HK-2 (cell line): ENCODE data around the gene SMIM20.

Experiments used
- DNase-seq: peaks from one replicate; pipeline ENCODE4 v3.0.0-alpha.2; 2018; ENCODE audit not compliant: unreplicated experiment

SMIM20 gene

DNA sequence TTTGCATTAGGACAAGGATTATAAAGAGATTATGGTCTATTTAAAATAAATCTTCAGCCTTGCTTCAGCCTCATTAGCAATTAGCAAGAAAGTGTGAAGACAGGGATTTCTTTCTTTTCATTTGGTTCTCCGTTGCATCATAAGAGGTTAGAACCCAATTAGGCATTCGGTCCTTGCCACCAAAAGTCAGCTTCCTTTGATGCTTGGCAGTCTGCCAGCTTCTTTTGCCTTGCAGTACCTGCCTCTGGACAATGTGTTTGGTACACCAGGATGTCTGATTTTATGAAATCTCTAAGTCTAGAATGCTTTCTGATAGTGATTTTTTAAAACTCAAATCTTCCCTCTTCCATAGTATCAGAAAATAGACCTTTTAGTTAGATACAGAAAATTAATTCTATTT lies 12.4 kb downstream of the SMIM20 start:
- DNase-seq: no peak

DNA sequence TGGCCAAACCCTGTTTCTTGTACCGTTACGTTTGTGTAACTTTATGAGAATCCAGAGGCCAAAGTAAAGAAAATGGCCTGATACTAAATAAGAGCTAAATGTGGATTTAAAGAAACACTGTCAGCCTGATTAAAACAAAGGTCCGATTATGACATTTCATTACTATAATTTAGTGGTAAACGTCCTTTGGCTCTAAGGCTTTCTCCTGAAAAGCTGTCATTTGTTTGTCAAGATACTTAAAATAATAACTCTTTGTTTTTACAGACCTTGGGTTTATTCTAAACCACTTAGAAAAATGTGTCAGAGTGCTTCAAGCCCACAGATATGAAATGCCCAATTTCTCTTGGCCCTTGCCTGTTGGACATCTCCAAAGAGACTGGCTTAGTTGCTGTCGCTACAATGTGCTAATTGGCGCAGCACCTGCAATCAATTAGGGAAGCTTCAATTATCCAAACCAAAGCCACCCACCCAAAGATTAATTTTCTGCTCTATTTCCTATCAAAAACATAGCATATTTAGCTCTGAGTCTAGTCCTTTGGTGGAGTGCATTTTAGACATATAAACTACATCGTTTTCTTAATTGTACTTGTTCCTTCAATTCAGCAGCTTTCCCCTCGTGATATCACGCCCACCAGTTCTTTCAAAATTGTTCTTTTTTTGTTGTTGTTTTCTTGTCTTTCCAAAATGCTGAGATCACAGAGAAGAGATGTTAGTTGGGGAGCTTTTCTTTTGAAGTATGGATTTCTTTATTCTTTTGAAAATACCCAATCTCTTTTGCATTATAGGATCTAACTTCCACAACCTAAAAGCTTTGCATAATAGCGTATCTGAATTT lies 13.6 kb downstream of the SMIM20 start:
- no peak for DNase-seq

DNA sequence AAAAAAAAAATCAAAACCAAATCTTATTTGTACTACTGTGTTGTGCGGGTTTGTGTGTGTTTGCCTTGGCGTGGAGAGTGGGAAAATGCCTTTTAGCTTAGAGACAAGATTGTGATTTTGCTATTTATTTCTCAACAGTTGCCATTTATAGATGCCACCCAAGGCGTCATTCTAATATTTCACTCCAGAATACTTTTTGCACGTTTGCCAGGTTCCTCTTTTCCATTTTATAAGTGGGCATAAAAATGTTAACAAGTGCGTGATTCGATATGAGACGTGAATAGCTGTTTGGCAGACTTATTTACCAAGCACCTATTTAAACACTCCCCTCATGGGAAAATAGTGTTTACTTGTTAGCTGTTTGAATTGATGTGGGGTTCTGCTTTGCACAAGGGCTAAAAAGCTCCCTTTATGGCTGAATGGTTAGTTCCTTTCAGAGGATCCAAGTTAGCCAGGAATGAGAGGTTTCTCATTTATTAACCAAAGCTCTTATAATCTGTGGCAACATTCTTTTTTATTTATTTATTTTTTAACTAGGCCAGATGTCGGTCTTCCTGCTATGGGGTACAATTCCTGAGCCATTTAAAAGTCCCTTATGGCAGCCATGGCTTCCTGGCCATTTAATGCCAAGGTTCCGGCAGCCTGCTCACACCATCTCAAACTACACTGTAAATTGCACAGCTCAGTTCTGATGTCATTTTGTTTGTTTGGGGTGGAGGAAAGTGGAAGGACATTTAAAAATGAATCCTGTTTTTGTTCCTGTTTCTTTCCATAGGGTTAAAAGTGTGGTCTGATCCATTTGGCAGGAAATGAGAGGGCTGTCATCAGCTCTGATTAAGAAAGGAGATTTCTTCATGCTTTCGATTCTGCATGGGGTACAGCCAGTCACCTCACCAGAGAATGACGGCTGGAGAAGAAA lies 14.6 kb downstream of the SMIM20 start:
- DNase-seq: no peak

DNA sequence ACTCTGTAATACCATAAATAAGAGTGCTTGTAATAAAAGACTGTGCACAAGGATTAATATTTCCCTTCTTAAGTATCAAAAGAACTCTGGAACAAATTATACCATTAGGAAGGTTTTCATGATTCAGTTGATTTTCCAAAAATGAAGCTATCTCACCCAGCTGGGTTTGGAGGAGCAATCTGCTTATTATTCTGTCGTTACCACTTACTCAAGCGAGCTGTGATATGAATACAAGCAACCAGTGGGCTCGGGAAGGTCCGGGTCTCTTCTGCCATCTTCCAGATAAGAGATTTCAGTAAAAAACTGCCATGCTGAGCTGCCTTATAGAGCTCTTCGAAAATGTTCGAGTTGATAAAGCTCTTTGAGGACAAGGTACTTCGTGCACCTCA lies 15.3 kb downstream of the SMIM20 start:
- no peak for DNase-seq

DNA sequence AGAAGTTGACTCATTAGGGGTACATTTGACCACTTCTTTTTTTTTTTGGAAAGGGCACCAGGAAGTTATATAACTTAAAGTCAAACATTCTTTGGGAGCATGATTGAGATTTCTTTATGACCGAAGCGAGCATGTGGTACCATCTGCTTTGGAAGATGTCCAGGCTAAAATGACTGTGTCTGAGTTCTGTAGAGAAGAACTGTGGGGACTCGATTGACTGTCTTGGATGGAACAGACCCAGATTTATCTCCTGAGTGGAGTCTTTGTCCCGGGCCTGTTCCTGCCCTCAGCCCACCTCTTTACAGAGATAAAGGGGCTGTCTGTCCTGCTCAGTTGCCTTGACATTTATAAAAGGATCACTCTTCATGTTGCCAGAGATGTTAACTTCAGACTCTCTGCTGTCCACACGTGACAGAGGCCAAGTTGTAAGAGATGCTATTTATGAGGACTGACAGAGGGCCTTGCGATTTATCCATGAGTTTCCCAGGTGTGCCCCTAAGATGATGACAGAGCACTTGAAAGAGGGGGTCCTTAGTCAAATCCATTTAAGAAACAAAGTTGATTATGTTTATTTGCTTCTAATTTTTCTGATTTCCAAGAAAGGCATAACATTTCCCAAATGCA lies 16.8 kb downstream of the SMIM20 start:
- no peak for DNase-seq

DNA sequence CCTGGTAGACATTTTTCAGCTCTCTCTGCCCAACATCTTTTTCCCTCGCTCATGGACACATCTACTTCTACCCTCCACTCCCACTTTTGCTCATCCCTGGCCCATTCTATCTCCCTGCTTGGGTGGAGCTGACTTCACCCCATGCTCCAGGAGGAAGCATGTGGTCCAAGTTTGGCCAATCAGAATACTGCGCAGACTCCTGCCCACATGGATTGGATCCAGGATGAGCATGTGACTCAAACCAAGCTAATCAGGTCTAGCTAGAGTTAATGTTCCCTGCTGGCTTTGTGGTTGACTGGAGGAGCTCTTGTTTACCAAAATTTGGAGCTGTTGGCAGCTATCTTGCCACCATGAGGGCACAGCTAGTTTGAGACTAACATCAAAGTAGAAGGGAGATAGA lies 22.7 kb downstream of the SMIM20 start:
- no peak for DNase-seq

DNA sequence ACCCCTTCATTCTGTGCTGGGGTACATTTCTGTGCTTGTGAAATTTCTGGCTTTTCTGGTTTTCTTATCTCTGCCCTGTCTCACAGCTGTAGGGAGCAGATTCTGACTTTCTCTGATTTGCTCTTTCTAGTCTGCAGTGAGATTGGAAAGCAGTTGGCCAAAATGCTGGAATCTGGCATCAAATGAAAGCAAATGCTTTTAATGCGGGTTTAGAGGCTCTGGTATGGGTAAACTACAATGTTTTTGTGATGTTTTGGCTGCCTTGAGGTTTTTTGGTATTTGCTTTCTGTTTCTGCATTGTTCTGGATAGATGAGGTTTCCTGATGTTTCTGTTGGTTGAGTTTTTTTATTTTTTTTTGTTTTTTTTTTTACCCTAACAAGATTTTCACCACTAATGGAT lies 23.8 kb downstream of the SMIM20 start:
- DNase-seq: no peak

DNA sequence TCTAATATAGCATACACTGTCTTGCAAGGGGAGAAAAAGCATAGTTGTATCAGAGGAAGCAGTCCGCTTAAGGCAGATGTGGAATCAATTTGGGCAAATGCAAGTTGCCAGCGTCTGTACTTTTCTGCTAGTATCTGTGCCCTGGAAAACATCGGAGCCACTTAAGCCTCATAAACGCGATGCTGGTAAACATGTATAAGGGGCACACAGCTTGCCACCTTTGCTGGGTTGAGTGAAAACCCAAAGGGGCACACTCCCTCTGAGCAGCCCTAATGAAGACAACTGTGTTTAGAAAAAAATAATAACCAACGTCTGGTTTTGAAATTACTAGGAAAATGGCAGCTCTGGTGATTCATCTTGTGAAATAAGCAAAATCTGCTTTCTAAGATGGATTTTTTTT lies 24.3 kb downstream of the SMIM20 start:
- DNase-seq: no peak

DNA sequence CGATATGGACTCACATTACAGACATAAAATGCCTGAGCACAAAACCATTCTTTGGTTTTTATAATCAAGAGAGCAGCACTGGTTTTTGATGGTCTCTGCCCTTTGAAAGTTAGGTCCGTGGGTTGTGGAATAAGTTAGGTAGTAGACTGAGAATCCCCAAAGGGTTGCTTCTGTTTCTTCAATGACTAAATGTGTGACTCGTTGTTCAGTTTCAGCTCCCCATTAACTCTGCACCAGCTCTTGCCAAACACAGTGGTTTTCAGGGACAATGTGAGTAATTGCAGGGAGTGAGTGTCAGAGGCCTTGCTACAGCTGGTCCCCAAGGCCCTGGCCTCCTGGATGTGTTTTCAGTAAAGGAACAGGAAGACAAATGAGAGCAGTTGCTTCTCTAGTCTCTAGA lies 24.8 kb downstream of the SMIM20 start:
- DNase-seq: no peak

DNA sequence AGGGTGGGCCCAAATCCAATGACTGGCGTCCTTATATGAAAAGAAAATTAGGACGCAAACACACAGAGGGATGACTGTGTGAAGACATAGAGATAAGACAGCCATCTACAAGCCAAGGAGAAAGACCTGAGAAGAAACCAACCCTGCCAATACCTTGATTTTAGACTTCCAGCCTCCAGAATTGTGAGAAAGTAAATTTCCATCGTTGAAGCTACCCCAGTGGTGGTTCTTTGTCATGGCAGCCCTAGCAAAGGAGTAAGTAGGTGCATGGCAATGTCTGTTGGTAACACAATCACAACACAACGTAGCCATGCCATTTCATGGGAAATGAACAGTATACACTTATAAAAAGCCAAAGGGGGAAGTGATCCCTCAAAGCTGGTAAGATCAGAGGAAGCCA lies 25.3 kb downstream of the SMIM20 start:
- no peak for DNase-seq

DNA sequence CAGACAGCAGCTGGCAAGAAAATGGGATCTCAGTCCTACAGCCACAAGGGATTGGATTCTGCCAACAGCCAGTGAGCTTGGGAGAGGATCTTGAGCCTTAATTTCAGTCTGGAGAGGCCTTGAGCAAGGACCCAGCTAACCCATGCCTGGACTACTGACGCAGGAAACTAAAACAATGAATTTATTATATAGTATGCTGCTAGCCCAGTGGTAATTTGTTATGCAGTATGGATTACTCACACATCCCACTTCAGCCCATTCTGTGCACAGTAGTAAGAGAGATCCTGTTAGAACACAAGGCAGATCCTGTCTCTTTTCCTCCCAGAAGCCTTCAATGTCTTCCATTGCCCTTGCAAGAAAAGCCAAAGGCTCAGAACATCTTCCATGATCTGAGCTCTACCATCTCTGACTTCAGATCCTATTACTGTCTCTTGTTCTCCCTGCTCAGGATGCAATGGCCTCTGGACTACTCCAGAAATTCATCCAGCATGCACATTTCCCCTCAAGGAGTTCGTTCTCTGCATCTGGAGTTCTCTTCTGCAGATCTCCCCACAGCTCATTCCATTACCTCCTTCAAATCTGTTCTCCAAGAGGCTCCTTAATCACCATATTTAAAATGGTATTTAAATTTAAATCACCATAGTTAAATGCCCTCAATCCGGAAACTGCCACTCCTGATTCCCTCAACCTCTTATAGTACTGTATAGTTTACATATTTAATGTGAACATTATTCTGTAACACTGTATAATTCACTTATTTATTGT lies 27.6 kb downstream of the SMIM20 start:
- DNase-seq: no peak

DNA sequence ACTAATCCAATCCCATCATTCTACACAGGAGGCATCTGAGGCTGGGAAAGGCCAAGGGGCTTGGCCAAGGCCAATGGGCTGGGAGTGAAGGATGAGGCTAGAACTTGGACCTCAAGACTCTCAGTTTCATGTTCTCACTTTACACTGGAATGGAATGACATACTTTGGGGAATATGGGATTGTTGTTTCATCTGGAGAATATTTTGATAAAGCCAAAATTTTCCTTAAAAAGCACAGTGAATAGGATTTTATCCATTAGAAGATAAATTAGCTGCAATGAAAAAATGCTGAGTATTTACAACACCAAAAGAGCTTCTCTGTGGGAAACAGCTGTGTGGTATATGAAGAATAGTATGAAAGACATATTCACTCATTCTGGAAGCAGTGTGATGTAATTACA lies 29.3 kb downstream of the SMIM20 start:
- no peak for DNase-seq

DNA sequence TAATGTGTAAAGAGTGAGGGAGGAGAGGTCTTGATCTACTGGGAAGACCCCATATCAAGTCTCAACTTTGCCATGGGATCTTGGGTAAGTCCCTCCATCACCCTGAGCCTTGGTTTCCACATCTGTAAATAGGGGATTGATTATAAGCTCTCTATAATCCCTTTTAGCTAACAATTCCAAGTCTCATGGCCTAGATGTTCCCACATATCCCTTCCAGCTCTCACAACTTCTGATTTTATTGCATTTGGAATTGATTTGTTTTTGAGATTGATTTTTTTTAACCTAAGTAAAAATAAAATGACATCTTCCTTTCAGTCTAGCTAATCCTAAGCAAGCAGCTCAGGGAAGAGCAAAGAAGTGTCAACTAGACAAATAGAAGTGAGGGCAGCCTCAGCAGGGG lies 29.8 kb downstream of the SMIM20 start:
- DNase-seq: no peak

DNA sequence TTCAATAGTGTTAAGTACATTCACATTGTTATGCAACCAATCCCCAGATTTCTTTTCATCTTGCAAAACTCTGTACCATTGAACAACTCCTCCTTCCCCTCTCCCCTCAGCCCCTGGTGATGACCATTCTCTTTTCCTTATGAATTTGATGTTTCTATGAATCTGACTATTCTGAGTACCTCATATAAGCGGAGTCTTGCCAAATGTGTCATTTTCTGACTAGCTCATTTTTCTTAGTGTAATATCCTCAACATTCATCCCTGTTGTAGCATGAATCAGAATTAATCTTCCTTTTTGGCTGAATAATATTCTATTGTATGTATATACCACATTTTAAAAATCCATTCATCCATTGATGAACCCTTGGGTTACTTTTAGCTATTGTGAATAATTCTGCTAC lies 34.0 kb downstream of the SMIM20 start:
- DNase-seq: no peak

DNA sequence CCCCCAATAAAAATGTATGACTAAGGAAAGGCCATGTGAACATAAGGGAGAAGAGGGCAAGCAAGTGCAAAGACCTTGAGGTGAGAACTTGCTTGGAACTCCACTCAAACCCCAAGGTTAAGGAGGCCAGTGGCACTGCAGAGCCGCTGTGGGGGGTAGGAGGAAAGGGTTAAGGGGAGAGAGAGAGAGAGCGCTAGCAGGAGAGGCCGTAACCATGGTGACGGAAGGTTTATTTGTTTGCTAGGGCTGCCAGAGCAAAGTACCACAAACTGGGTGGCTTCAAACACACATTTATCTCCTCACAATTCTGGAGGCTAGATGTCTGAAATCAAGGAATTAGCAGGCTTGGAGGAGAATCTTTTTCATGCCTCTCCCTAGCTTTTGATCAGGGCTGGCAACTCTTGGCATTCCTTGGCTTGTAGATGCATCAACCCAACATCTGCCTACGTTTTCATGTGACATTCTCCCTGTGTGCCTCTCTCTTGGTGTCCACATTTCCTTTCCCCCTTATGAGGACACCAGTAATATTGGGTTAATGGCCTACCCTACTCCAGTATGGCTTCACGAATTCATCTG lies 35.2 kb downstream of the SMIM20 start:
- DNase-seq: no peak

DNA sequence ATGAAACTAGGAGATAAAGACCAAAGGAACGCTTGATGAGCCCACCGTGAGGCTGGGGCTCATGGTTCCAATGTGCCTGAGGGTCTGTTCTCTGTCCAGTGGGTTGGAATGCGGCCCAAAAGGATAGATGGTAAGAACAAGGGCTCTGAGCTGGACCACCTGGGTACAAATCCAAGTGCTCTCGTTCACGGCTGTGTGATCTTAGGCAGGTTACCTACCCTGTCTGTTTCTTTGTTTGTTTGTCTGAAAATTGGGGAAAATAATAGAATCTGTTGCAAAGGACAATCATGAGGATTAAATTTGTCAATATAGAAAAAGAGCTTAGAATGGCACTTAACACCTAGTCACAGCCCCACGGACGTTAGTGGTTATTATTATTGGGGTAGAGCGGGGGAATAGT lies 36.0 kb downstream of the SMIM20 start:
- no peak for DNase-seq

DNA sequence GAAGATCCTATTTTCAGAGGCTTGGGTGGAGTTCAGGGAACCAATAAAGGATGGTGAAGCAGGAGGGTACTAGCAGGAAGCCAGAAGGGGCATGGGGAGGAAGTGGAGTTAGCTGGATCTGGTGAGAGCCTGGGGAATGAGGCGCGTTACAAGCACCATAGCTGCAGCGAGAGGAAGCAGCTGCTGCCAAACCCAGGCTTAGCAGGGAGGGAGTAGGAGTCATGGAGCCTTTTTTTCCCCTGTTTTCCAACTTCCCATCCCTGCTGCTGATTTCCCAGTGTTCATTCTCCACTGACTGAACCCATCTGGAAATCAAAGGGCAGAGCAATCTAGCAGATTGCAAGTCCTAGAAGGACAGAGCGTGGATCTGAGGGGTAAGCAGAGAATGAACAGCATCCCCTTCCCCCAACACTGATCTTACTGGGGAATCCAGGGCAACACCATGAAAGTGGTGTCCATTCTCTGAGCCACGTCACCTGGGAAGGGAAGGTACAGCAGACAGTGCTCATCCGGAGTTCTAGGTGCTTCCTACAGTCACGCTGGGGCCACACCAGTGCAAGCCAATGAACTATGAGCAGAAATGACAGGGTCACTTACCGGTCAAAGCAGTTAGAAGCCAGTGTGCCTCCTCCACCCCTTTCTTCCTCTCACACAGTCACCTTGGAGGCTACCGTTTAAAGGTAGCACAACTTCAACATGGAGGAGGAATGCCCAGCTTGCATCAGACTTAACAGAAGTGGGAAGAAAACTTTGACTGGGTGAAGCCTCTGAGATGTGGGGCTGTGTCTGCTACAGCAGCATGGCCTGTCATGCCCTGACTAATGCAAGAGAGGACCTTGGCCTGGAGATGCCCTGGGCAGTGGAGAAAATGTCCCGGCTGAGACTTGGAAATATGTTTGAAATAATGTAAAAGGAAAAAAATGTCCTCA lies 36.7 kb downstream of the SMIM20 start:
- DNase-seq: no peak

DNA sequence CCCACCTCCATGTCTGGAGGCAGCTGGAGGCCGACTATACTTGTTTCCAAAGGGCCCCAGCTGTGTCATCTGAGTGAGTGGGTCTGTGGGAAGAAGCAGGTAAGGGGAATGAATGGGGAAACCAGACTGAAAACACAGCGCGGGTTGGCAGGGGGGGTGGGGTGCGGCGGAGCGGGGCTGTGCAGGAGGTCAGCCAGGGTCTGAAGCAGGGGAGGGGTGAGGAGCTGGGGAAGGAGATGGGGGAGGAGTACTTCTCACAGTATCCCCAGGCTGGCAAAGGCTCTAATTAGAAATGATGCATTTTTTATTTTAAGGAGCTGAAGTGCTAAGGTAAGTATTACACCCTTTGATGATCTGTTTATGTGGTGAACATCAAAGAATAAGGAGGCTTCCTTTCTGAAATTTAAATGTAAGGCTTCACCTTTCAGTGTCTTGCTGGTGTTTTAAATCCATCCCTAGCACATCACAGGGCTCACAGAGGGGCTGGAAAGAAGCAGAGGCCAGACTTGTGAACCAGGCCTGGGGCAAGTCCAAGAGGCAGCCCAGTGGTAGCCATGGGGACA lies 37.5 kb downstream of the SMIM20 start:
- no peak for DNase-seq

DNA sequence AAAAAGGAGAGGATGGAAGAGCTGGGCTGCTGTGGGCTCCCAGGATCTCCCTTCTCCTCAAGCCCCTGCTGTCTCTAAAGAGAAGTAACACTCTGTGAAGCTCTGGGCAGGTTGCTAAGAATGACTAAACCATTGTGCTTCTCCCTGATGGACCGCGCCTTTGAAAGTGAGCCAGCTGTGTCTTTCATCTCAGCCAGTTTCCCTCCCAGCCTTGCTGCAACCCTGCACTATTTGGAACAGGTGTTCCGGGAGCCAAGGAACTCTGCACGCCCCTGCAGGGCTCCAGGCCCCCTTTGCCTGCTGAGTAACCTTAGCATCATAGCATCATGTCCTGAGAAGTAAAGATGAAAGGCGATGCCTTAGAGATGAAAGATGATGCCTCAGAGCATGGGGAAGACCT lies 39.7 kb downstream of the SMIM20 start:
- no peak for DNase-seq

DNA sequence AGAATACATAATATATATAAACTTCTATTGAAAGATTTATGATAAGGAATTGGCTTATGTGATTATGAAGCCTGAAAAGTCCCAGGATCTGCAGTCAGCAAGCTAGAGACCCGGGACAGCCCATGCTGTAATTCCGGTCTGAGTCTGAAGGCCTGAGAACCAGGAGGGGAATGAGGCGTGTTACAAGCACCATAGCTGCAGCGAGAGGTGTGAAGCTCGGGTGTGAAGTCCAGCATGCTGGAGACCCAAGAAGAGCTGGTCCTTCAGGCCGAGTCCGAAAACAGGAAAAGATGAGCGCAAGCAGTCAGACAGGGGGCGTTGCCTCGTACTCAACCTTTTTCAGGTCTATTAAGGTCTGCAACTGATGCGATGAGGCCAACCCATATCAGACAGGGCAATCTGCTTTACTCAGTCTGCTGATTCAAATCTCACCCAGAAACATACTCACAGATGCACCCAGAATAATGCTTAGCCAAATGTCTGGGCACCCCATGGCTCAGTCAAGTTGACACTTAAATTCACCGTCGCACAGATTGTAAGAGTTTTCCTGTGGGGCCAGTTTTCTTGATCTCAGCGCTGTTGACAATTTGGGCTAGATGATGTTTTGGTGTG lies 40.4 kb downstream of the SMIM20 start:
- DNase-seq: no peak
